HG02943 (cell line): ENCODE results near the gene COPS9.

ENCODE experiments used
- ATAC-seq: cut with Tn5 transposase; IDR thresholded peaks from one replicate; pipeline ENCODE4 v1.9.1; 2021; ENCODE audit warnings: mild to moderate bottlenecking, low read depth, moderate library complexity; ENCODE audit not compliant: unreplicated experiment

Gene COPS9

GRCh38 chr2:240137596-240138253 is 1.6 kb upstream of the COPS9 start:
- ATAC-seq, result no peak

- peak; percentile 22 for ATAC-seq
Measured at GRCh38 chr2:240136671-240137292, 677 bp upstream of the COPS9 start.

GRCh38 chr2:240135706-240136012 is 446 bp downstream of the COPS9 start:
- ATAC-seq, result peak; percentile 29

- ATAC-seq, result no peak
Measured at GRCh38 chr2:240134956-240135520, 1.1 kb downstream of the COPS9 start.

- ATAC-seq, result no peak
Measured at GRCh38 chr2:240134466-240134865, 1.6 kb downstream of the COPS9 start.

- no peak for ATAC-seq
Measured at GRCh38 chr2:240133401-240133800, 2.7 kb downstream of the COPS9 start.

GRCh38 chr2:240132651-240132980 is 3.5 kb downstream of the COPS9 start:
- ATAC-seq, result no peak

- ATAC-seq, result no peak
Measured at GRCh38 chr2:240131941-240132650, 4.0 kb downstream of the COPS9 start.

GRCh38 chr2:240131296-240131695 is 4.8 kb downstream of the COPS9 start:
- no peak for ATAC-seq

- no peak for ATAC-seq
Measured at GRCh38 chr2:240130393-240131195, 5.5 kb downstream of the COPS9 start.

GRCh38 chr2:240129731-240130392 is 6.2 kb downstream of the COPS9 start:
- ATAC-seq, result no peak

- ATAC-seq, result no peak
Measured at GRCh38 chr2:240129311-240129710, 6.8 kb downstream of the COPS9 start.

GRCh38 chr2:240128608-240129145 is 7.4 kb downstream of the COPS9 start:
- no peak for ATAC-seq

GRCh38 chr2:240127911-240128607 is 8.0 kb downstream of the COPS9 start:
- no peak for ATAC-seq

- ATAC-seq, result no peak
Measured at GRCh38 chr2:240127191-240127750, 8.8 kb downstream of the COPS9 start.

- ATAC-seq, result no peak
Measured at GRCh38 chr2:240126731-240127130, 9.4 kb downstream of the COPS9 start.

- no peak for ATAC-seq
Measured at GRCh38 chr2:240125742-240126141, 10.4 kb downstream of the COPS9 start.

- no peak for ATAC-seq
Measured at GRCh38 chr2:240124651-240125030, 11.5 kb downstream of the COPS9 start.
